ENCODE results near the gene SRPK2.
"Not testable (repeated sequence)": the region's sequence is repeated elsewhere in the genome, so short reads cannot be mapped to it uniquely, and the experiment has no call there.

The SRPK2 gene

DNA sequence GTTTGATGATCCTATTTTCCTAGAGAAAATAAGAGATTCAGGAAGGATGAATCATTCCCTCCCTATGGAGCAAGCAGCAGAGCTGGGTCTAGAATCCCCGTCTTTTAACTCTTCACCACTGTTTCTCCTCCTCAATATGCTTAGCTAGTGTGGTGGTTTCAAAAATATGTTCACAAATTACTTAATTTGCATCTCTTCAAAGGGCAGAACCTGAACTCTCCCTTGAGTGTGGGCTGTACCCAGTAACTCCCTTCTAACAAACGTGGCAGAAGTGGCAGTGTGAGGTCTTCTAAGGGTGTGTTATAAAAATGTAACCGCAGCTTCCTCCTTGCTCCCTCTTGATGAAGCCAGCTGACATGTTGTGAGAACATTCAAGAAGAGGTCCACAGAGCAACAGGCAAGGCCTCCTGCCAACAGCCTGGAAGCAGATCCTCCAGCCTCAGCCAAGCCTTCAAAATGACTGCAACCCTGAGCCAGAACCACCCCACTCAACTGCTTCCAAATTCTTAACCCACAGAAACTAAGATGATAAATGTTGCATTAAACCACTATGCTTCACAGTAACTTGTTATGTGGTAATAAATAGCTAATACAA lies 36.6 kb downstream of the SRPK2 start:
- Histone ChIP-seq H3K4me3 (ENCODE audit: low read length) (peak overlapping the region; percentile 57), H3K9me3 (replicated peaks; ENCODE audit: low read length) (no peaks in the 10 kb centered on the region), H3K36me3 (ENCODE audit: insufficient read depth, low read length) (no peaks in the 10 kb centered on the region), H3K9ac (ENCODE audit: low read depth, low read length) (peak overlapping the region; percentile 53), H3K27me3 (ENCODE audit: control insufficient read depth, insufficient read depth, low read length) (no peaks in the 10 kb centered on the region), H3K4me2 (ENCODE audit: low read length) (peak overlapping the region; percentile 75), H3K4me1 (ENCODE audit: control insufficient read depth, insufficient read depth, low read length) (peaks cover 37% of the 10 kb centered on the region)

DNA sequence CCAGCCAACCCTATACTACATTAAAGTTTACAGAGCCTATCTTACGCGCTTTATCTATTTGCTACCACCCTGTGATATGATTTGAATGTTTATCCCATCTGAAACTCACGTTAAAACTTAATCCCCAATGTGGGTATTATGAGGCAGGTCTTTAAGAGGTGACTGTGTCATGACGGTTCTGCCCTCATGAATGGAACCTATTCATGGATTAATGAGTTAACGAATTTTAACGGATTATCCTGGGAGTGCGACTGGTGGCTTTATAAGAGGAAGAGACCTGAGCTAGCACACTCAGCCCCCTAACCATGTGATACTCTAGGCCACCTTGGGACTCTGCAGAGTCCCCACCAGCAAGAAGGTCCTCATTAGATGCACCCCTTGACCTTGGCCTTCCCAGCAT lies 37.8 kb downstream of the SRPK2 start:
- Histone ChIP-seq H3K4me3 (ENCODE audit: low read length) (no peak overlapping the region), H3K4me2 (ENCODE audit: low read length) (no peak overlapping the region), H3K9me3 (replicated peaks; ENCODE audit: low read length) (no peaks in the 10 kb centered on the region), H3K4me1 (ENCODE audit: control insufficient read depth, insufficient read depth, low read length) (peaks cover 37% of the 10 kb centered on the region), H3K36me3 (ENCODE audit: insufficient read depth, low read length) (no peaks in the 10 kb centered on the region), H3K9ac (ENCODE audit: low read depth, low read length) (no peak overlapping the region), H3K27me3 (ENCODE audit: control insufficient read depth, insufficient read depth, low read length) (no peaks in the 10 kb centered on the region)

DNA sequence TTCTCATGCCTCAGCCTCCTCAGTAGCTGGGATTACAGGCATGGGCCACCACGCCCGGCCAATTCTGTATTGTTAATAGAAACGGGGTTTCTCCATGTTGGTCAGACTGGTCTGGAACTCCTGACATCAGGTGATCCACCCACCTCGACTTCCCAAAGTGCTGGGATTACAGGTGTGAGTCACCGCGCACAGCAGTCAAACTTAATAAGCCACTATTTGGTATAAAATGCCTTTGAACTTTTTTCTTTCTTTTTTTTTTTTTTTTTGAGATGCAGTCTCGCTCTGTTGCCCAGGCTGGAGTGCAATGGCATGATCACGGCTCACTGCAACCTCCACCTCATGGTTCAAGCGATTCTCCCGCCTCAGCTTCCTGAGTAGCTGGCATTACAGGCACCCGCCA lies 40.5 kb downstream of the SRPK2 start:
- H3K4me1 ChIP-seq (ENCODE audit: control insufficient read depth, insufficient read depth, low read length), result peaks cover 22% of the 10 kb centered on the region
- H3K36me3 ChIP-seq (ENCODE audit: insufficient read depth, low read length); H3K4me3 ChIP-seq (ENCODE audit: low read length); H3K27me3 ChIP-seq (ENCODE audit: control insufficient read depth, insufficient read depth, low read length); H3K4me2 ChIP-seq (ENCODE audit: low read length); H3K9me3 ChIP-seq (replicated peaks; ENCODE audit: low read length); H3K9ac ChIP-seq (ENCODE audit: low read depth, low read length): not testable (repeated sequence)

DNA sequence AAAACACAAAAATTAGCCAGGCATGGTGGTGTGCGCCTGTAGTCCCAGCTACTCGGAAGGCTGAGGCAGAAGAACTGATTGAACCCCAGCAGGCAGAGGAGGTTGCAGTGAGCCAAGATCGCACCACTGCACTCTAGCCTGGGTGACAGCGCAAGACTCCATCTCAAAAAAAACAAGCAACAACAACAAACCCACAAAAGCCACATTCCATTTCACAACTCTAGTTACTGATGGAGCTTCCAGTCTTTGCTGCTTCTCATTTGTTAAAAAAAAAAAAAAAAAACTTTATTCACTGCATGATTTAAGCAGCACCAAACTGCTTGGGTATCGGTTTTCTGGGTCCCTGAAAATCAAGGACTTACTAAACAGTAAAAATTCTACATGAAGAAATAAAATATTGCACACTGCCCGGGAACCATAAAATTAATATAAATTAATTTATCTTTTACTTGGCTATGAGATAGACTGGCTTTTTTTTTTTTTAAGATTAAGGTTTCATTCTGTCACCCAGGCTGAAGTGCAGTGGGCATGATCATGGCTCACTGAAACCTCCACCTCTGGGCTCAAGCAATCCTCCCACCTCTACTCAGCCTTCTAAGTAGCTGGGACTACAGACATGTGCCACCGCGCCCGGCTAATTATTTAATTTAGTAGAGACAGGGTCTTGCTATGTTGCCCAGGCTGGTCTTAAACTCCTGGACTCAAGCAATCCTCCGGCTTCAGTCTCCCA lies 42.0 kb downstream of the SRPK2 start:
- Histone ChIP-seq H3K36me3 (ENCODE audit: insufficient read depth, low read length) (no peaks in the 10 kb centered on the region), H3K4me2 (ENCODE audit: low read length) (no peak overlapping the region), H3K4me3 (ENCODE audit: low read length) (no peak overlapping the region), H3K9me3 (replicated peaks; ENCODE audit: low read length) (no peaks in the 10 kb centered on the region), H3K4me1 (ENCODE audit: control insufficient read depth, insufficient read depth, low read length) (peaks cover 9% of the 10 kb centered on the region), H3K27me3 (ENCODE audit: control insufficient read depth, insufficient read depth, low read length) (no peaks in the 10 kb centered on the region), H3K9ac (ENCODE audit: low read depth, low read length) (no peak overlapping the region)

DNA sequence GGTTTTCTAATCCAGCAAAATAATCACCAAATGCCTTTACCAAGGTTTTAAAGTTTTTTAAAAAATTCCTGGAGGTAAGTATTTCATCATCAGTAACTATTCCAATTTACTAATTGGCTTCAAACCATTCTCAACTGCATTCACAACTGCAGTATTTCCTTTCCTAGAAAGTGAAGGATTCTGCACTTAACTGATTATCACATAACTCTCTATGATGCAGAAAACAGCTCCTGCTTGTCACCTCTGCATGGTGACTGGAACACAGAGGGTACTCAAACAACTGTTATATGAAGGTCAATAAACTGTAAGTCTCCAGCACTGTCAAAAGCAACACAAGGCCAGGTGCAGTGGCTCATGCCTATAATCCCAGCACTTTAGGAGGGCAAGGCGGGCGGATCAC lies 42.6 kb downstream of the SRPK2 start:
- Histone ChIP-seq H3K9ac (ENCODE audit: low read depth, low read length) (no peak overlapping the region), H3K36me3 (ENCODE audit: insufficient read depth, low read length) (no peaks in the 10 kb centered on the region), H3K4me1 (ENCODE audit: control insufficient read depth, insufficient read depth, low read length) (peaks cover 4% of the 10 kb centered on the region), H3K27me3 (ENCODE audit: control insufficient read depth, insufficient read depth, low read length) (no peaks in the 10 kb centered on the region), H3K4me3 (ENCODE audit: low read length) (no peak overlapping the region), H3K4me2 (ENCODE audit: low read length) (no peak overlapping the region), H3K9me3 (replicated peaks; ENCODE audit: low read length) (no peaks in the 10 kb centered on the region)

DNA sequence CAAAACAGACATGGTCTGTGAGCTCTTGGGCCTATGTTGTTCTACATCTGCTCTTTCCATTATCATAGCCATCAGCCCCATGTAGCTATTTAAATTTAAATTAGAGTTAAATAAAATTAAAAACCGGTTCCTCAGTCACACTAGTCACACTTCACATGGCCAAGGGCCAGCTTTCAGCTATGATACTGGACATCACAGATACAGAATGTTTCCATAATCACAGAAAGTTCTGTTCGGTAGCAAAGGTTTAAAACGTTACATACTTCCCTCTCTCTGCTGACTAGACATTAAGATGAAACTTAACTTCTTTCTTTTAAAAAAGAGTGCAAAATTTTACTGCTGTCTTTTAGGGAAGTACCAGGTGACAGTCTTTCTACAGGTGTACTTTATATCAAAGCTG lies 43.0 kb downstream of the SRPK2 start:
- Histone ChIP-seq H3K27me3 (ENCODE audit: control insufficient read depth, insufficient read depth, low read length) (no peaks in the 10 kb centered on the region), H3K9ac (ENCODE audit: low read depth, low read length) (no peak overlapping the region), H3K4me3 (ENCODE audit: low read length) (no peak overlapping the region), H3K36me3 (ENCODE audit: insufficient read depth, low read length) (no peaks in the 10 kb centered on the region), H3K9me3 (replicated peaks; ENCODE audit: low read length) (no peaks in the 10 kb centered on the region), H3K4me2 (ENCODE audit: low read length) (no peak overlapping the region), H3K4me1 (ENCODE audit: control insufficient read depth, insufficient read depth, low read length) (peaks cover under 1% of the 10 kb centered on the region)

DNA sequence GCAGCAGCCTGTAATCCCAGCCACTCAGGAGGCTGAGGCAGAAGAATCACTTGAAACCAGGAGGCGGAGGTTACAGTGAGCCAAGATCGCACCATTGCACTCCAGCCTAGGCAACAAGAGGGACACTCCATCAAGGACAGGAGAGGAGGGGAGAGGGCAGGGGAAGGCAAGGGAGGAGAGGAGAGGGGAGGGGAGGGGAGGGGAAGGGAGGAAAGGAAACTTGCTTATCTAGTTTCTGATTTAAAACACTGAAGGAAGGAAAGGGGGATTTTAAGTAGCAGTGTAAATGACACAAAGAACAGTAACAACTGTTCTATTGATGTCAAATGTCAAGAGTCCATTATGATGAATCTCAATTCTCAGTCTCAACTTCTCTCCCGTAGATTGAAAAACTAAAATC lies 43.7 kb downstream of the SRPK2 start:
- Histone ChIP-seq H3K4me2 (ENCODE audit: low read length) (no peak overlapping the region), H3K27me3 (ENCODE audit: control insufficient read depth, insufficient read depth, low read length) (no peaks in the 10 kb centered on the region), H3K36me3 (ENCODE audit: insufficient read depth, low read length) (no peaks in the 10 kb centered on the region), H3K4me3 (ENCODE audit: low read length) (no peak overlapping the region), H3K9ac (ENCODE audit: low read depth, low read length) (no peak overlapping the region), H3K9me3 (replicated peaks; ENCODE audit: low read length) (no peaks in the 10 kb centered on the region), H3K4me1 (ENCODE audit: control insufficient read depth, insufficient read depth, low read length) (no peaks in the 10 kb centered on the region)

DNA sequence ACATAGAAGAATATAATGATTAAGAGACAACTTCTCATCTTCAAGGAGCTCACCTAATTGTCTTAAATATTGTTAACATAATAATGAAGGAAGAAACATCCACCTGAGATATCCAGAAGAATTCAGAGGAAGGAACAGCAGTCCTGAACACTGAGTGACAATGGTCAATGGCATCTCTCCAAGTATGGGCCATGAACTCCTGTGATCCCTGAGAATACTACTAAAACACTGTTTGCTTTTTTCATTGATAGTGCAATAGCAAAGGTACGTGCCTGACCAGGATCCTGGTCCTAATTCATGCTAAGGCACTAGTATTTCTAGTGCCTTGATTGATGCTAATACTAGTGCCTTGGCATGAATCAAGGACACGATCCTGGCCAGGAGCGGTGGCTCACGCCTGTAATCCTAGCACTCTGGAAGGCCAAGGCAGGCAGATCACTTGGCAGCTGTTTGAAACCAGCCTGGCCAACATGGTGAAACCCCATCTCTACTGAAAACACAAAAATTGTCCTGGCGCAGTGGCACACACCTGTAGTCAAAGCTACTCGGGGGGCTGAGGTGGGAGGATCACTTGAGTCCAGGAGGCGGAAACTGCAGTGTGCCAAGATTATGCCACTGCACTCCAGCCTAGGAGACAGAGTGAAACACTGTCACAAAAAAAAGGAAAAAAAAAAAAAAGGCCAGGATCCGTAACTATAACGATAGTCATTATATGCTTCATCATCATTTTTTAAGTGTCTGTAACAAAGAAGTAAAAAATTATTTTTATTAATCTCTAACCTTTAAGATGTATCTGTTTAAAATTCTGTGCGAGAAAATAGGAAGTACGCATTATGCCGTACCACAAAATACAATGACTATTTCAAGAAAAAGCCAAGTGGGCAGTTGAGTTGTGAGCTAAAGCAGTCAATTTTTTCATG lies 49.1 kb downstream of the SRPK2 start:
- no peak overlapping the region for H3K4me2 ChIP-seq (ENCODE audit: low read length)
- no peaks in the 10 kb centered on the region for H3K27me3 ChIP-seq (ENCODE audit: control insufficient read depth, insufficient read depth, low read length)
- H3K4me3 ChIP-seq (ENCODE audit: low read length), result no peak overlapping the region
- no peaks in the 10 kb centered on the region for H3K36me3 ChIP-seq (ENCODE audit: insufficient read depth, low read length)
- H3K9me3 ChIP-seq (replicated peaks; ENCODE audit: low read length), result no peaks in the 10 kb centered on the region
- no peak overlapping the region for H3K9ac ChIP-seq (ENCODE audit: low read depth, low read length)
- H3K4me1 ChIP-seq (ENCODE audit: control insufficient read depth, insufficient read depth, low read length), result no peaks in the 10 kb centered on the region

DNA sequence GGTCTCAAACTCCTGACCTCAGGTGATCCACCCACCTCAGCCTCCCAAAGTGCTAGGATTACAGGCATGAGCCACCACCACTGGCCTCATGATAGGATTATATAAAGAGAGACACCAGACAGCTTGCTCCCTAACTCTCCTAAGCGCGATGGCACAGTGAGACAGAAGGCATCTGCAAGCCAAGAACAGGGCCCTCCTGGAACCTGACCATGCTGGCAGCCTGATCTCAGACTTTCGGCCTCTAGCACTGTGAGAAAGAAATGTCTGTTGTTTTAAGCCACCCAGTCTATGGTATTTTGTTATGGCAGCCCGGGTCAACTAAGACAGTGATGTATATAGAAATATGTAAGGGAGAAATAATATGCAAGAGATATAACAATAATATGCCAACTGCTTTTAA lies 51.2 kb downstream of the SRPK2 start:
- H3K4me1 ChIP-seq (ENCODE audit: control insufficient read depth, insufficient read depth, low read length), result peaks cover 4% of the 10 kb centered on the region
- no peak overlapping the region for H3K9ac ChIP-seq (ENCODE audit: low read depth, low read length)
- H3K27me3 ChIP-seq (ENCODE audit: control insufficient read depth, insufficient read depth, low read length), result no peaks in the 10 kb centered on the region
- no peaks in the 10 kb centered on the region for H3K36me3 ChIP-seq (ENCODE audit: insufficient read depth, low read length)
- no peaks in the 10 kb centered on the region for H3K9me3 ChIP-seq (replicated peaks; ENCODE audit: low read length)
- H3K4me2 ChIP-seq (ENCODE audit: low read length), result no peak overlapping the region
- H3K4me3 ChIP-seq (ENCODE audit: low read length), result no peak overlapping the region

DNA sequence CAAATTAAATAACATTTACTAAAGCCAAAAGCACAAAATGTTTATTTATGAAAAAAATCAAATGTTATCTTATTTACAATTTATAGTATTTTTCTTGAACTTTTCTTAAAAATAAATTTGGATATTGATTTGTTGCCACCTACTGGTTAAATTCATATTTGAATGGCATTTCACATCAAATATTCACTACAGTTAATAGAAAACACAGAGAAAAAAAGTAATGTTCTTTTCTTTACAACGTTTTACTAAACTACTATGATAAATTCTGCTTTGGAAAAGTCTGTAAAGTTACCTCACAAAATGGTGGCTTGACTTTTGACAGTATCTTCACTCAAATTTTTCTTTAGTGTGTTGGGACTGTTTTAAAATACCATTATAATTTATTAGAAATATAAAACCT lies 52.7 kb downstream of the SRPK2 start:
- H3K4me3 ChIP-seq (ENCODE audit: low read length), result no peak overlapping the region

DNA sequence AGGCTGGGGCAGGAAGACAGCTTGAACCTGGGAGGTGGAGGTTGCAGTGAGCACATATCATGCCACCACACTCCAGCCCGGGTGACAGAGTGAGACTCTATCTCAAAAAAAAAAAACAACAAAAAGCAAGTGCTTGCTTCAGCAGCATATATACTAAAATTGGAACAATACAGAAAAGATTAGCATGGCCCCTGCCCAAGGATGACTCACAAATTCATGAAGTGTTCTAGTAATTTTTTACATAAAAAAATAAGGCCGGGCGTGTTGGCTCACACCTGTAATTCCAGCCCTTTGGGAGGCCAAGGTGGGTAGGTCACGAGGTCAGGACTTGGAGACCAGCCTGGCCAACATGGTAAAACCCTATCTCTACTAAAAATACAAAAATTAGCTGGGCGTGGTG lies 56.1 kb downstream of the SRPK2 start:
- H3K4me1 ChIP-seq (ENCODE audit: control insufficient read depth, insufficient read depth, low read length); H3K9me3 ChIP-seq (replicated peaks; ENCODE audit: low read length); H3K9ac ChIP-seq (ENCODE audit: low read depth, low read length); H3K27me3 ChIP-seq (ENCODE audit: control insufficient read depth, insufficient read depth, low read length); H3K36me3 ChIP-seq (ENCODE audit: insufficient read depth, low read length); H3K4me3 ChIP-seq (ENCODE audit: low read length); H3K4me2 ChIP-seq (ENCODE audit: low read length): not testable (repeated sequence)

More for the DNA sequence above, 52.7 kb downstream of the SRPK2 start:
- peaks cover 8% of the 10 kb centered on the region for H3K4me1 ChIP-seq (ENCODE audit: control insufficient read depth, insufficient read depth, low read length)
- H3K9ac ChIP-seq (ENCODE audit: low read depth, low read length), result no peak overlapping the region
- no peak overlapping the region for H3K4me2 ChIP-seq (ENCODE audit: low read length)
- no peaks in the 10 kb centered on the region for H3K36me3 ChIP-seq (ENCODE audit: insufficient read depth, low read length)
- H3K27me3 ChIP-seq (ENCODE audit: control insufficient read depth, insufficient read depth, low read length), result no peaks in the 10 kb centered on the region
- H3K9me3 ChIP-seq (replicated peaks; ENCODE audit: low read length), result no peaks in the 10 kb centered on the region
